OCI-LY7 (cell line): Measurements from ENCODE around the gene DUSP2. TPM values are rescaled to one million over a fixed set of nuclear protein-coding genes. Genes with fewer than 3 reads are reported as not detected.

Experiments used
- BruUV-seq: library from RNA; stranded (reverse); fragments of 400-500 nt; replicated peaks from 2 replicates; lab custom pipeline; 2021; lab: Mats Ljungman, UMichigan
- CTCF ChIA-PET: fragments of 300-600 bp; sonication (Branson Sonifier 250); formaldehyde crosslinking; loops from one replicate; lab custom pipeline; 2022; ENCODE audit warnings: antibody characterized with exemption; ENCODE audit not compliant: unreplicated experiment; lab: Charles Lee
- POLR2A ChIA-PET: fragments of 300-600 bp; sonication (Branson Sonifier 250); formaldehyde crosslinking; loops from one replicate; lab custom pipeline; 2022; ENCODE audit warnings: antibody characterized with exemption; lab: Charles Lee
- DNase-seq: peaks from one replicate; pipeline ENCODE4 v3.0.0-alpha.2; 2015; ENCODE audit warnings: low spot score
- H2AFZ ChIP-seq: fragments of 200-600 bp; sonication (generic), shearing (Covaris generic); 2 replicates; pipeline ENCODE4 v1.6.1; 2014; ENCODE audit warnings: mild to moderate bottlenecking, antibody characterized with exemption, low read length, moderate library complexity
- H3K27ac ChIP-seq: fragments of 200-600 bp; sonication (generic); 2 replicates; pipeline ENCODE4 v1.5.1; 2014; ENCODE audit warnings: mixed run types, low read depth, mild to moderate bottlenecking, moderate library complexity, low read length, inconsistent platforms; ENCODE audit not compliant: poor library complexity, severe bottlenecking
- H3K36me3 ChIP-seq: fragments of 200-600 bp; sonication (generic); 2 replicates; pipeline ENCODE4 v1.6.1; 2014; ENCODE audit warnings: mild to moderate bottlenecking, antibody characterized with exemption, low read length, moderate library complexity, mixed read lengths; ENCODE audit not compliant: insufficient read depth
- H3K4me1 ChIP-seq: fragments of 200-600 bp; sonication (generic); 2 replicates; pipeline ENCODE4 v1.5.1; 2014; ENCODE audit warnings: mild to moderate bottlenecking, low read length; ENCODE audit not compliant: insufficient read depth, poor library complexity, severe bottlenecking
- H3K4me2 ChIP-seq: fragments of 200-600 bp; sonication (generic); 2 replicates; pipeline ENCODE4 v1.6.1; 2014; ENCODE audit warnings: mild to moderate bottlenecking, low read length
- H3K4me3 ChIP-seq: fragments of 200-600 bp; sonication (generic); 2 replicates; pipeline ENCODE4 v1.5.1; 2014; ENCODE audit warnings: mild to moderate bottlenecking, low read depth, low read length; ENCODE audit not compliant: poor library complexity, severe bottlenecking
- H3K79me2 ChIP-seq: fragments of 200-600 bp; sonication (generic); 2 replicates; pipeline ENCODE4 v1.6.1; 2016; ENCODE audit warnings: low read depth, mild to moderate bottlenecking, low read length, moderate library complexity, mixed read lengths; ENCODE audit not compliant: insufficient read depth
- H3K9me2 ChIP-seq: fragments of 200-600 bp; sonication (generic); 2 replicates; pipeline ENCODE4 v1.6.1; 2016; ENCODE audit warnings: mild to moderate bottlenecking, low read length, mixed read lengths; ENCODE audit not compliant: insufficient read depth
- H3K9me3 ChIP-seq: fragments of 200-600 bp; sonication (generic); 2 replicates; pipeline ENCODE4 v1.6.1; 2014; ENCODE audit warnings: mild to moderate bottlenecking, mixed run types, low read length, mixed read lengths
- H4K20me1 ChIP-seq: fragments of 200-600 bp; sonication (generic); 2 replicates; pipeline ENCODE4 v1.6.1; 2014; ENCODE audit warnings: mild to moderate bottlenecking, antibody characterized with exemption, low read length, moderate library complexity, mixed read lengths; ENCODE audit not compliant: insufficient read depth
- EZH2phosphoT487 ChIP-seq: fragments of 200-600 bp; sonication (generic); IDR thresholded peaks from 2 replicates; pipeline ENCODE4 v1.6.1; 2018; ENCODE audit warnings: low read depth, borderline replicate concordance, mild to moderate bottlenecking, mixed run types, antibody characterized with exemption, low read length, moderate library complexity, mixed read lengths
- intact Hi-C: fragments of 100-400 bp; cut with micrococcal nuclease; formaldehyde crosslinking; loops from one replicate; pipeline ENCODE4 v1.10.0; 2022; ENCODE audit not compliant: unreplicated experiment
- total RNA-seq, 2 experiments: library from RNA; depleted of rRNA in 1 of 2; stranded (reverse); fragments of >200 nt in 1 of 2; shearing (Covaris generic) in 1 of 2; gene quantifications; 2 replicates each; pipeline ENCODE4 v1.2.3, GENCODE V29; 2014 to 2022
- TF ChIP-seq, protein P1 (sequence below): fragments of 200-600 bp; sonication (generic); conservative IDR thresholded peaks from 2 replicates; pipeline ENCODE4 v1.5.1; 2014; ENCODE audit warnings: mild to moderate bottlenecking, antibody characterized with exemption, low read length, moderate library complexity, mixed read lengths

Gene DUSP2
- total RNA-seq, 2 experiments from 2014 or later: 37.3 to 110 TPM

DNA sequence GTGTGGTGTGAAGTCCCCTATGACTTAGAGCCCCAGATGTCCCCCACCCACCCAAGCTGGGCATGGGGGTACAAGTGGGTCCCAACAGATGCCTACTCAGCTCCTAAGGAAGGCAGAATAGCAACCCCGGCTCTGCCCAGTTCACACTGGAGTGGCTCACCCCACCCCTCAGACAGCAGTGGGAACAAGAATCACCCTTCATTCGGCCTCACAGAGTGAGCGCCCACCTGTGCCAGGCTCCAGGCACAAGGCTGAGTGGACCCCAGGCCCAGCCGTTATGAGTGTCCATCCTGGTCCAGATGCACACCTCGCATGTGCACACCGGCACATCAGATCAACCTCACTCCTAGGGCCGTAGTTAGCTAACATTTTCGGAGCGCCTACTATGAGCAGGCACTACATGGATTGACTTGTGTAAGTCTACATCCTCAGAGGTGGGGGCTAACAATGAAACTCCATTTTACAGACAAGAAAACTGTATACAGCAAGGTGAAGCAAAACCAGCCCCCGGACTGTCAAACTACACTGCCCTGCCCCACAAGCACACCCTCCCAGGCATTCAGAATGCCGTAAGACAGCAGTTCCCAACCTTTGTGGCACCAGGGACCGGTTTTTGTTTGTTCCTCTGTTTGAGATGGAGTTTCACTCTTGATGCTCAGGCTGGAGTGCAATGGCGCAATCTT lies 4.2 kb downstream of the DUSP2 start:
- ChIA-PET POLR2A (interaction anchor here (1.2 to 3.6 kb wide), 3 partner anchors 33 to 35 kb away, joined by 4 to 23 read pairs (median 5); no protein-coding TSS in a partner anchor), CTCF (interaction anchor here (0.7 to 3.7 kb wide), 3 partner anchors 33 to 110 kb away, joined by 3 to 22 read pairs (median 5); no protein-coding TSS in a partner anchor)
- H3K9me2 ChIP-seq: no peaks in the 10 kb centered on the region
- TF ChIP-seq EZH2phosphoT487: no peak
- TF ChIP-seq, protein P1, sequence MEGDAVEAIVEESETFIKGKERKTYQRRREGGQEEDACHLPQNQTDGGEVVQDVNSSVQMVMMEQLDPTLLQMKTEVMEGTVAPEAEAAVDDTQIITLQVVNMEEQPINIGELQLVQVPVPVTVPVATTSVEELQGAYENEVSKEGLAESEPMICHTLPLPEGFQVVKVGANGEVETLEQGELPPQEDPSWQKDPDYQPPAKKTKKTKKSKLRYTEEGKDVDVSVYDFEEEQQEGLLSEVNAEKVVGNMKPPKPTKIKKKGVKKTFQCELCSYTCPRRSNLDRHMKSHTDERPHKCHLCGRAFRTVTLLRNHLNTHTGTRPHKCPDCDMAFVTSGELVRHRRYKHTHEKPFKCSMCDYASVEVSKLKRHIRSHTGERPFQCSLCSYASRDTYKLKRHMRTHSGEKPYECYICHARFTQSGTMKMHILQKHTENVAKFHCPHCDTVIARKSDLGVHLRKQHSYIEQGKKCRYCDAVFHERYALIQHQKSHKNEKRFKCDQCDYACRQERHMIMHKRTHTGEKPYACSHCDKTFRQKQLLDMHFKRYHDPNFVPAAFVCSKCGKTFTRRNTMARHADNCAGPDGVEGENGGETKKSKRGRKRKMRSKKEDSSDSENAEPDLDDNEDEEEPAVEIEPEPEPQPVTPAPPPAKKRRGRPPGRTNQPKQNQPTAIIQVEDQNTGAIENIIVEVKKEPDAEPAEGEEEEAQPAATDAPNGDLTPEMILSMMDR: no peak
- peaks cover 33% of the 10 kb centered on the region for H3K36me3 ChIP-seq
- peaks cover 29% of the 10 kb centered on the region for H3K79me2 ChIP-seq
- no peak overlapping the region for H2AFZ ChIP-seq
- no peaks in the 10 kb centered on the region for H3K9me3 ChIP-seq
- DNase-seq: no peak
- no peaks in the 10 kb centered on the region for H4K20me1 ChIP-seq
- BruUV-seq: no TSS peak
- intact Hi-C loops: loop anchor here (5.0 kb wide), 1 partner anchor 101 kb away; no protein-coding TSS in a partner anchor
- H3K4me2 ChIP-seq: no peak overlapping the region
- H3K4me1 ChIP-seq: peaks cover 33% of the 10 kb centered on the region
- H3K4me3 ChIP-seq: no peak overlapping the region
- no peak overlapping the region for H3K27ac ChIP-seq

DNA sequence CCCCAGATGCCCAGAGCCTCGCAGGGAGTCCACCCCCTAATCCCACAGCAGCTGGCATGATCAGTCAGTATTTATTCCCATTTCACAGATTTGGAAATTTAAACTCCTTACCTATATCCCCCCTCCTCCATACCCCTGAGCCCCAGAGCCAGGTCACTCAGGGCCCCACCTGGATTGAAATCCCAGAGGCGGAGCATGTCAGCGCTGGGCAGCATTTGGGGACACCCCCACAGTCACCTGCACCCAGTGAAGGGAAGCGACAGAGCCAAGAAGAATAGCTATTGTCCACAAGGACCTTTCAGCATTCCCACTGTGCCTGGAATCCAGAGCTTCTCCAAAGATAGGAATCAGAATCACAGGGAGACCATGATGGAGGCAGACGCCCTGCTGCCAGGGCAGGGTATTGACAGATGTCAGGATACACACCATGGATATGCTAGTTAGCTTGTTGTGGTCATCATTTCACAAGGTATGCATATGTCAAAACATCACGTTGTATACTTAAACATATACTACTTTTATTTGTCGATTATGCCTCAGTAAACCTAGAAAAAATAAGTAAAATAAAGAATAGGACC lies 6.0 kb downstream of the DUSP2 start:
- Histone ChIP-seq H3K9me2 (no peaks in the 10 kb centered on the region), H3K36me3 (peaks cover 28% of the 10 kb centered on the region), H3K27ac (no peak overlapping the region), H3K79me2 (peaks cover 16% of the 10 kb centered on the region), H2AFZ (no peak overlapping the region), H3K4me3 (no peak overlapping the region), H4K20me1 (no peaks in the 10 kb centered on the region), H3K9me3 (no peaks in the 10 kb centered on the region), H3K4me2 (no peak overlapping the region), H3K4me1 (peaks cover 26% of the 10 kb centered on the region)
- POLR2A ChIA-PET: interaction anchor here (3.6 kb wide), 1 partner anchor 36 kb away, joined by 23 read pairs; no protein-coding TSS in a partner anchor
- intact Hi-C loops: no loop called here
- BruUV-seq: no TSS peak
- CTCF ChIA-PET: interaction anchor here (0.6 to 3.3 kb wide), 4 partner anchors 21 to 121 kb away, joined by 3 to 26 read pairs (median 6); no protein-coding TSS in a partner anchor
- TF ChIP-seq, protein P1: no peak
- TF ChIP-seq EZH2phosphoT487: no peak
- DNase-seq: no peak
